Activated naive CD4-positive, alpha-beta T cell treated with anti-CD3 and anti-CD28 coated beads, Interleukin-2, amount 10 ng/mL, durations not matched to agents 7 days and 5 days (primary cell): ENCODE measurements around the gene TNS1.

Experiments used
- CTCF ChIA-PET: fragments of 350-600 bp; sonication (Branson Sonifier 250); formaldehyde crosslinking; loops from one replicate; lab custom pipeline; 2021; ENCODE audit warnings: antibody characterized with exemption; lab: Charles Lee
- DNase-seq: peaks from one replicate; pipeline ENCODE4 v3.0.0-alpha.2; 2020
- H3K27ac Mint-ChIP-seq: one replicate; pipeline ENCODE4 v1.8.0; 2021; ENCODE audit warnings: mild to moderate bottlenecking, moderate library complexity, mixed read lengths
- H3K27me3 Mint-ChIP-seq: one replicate; pipeline ENCODE4 v1.8.0; 2021; ENCODE audit warnings: mild to moderate bottlenecking, mixed read lengths
- H3K36me3 Mint-ChIP-seq: one replicate; pipeline ENCODE4 v1.8.0; 2021; ENCODE audit warnings: mixed read lengths
- H3K4me1 Mint-ChIP-seq: one replicate; pipeline ENCODE4 v1.8.0; 2021; ENCODE audit warnings: mixed read lengths
- H3K4me3 Mint-ChIP-seq: one replicate; pipeline ENCODE4 v1.8.0; 2021; ENCODE audit warnings: mild to moderate bottlenecking, moderate library complexity, mixed read lengths
- H3K9me3 Mint-ChIP-seq: one replicate; pipeline ENCODE4 v1.8.0; 2021; ENCODE audit warnings: mixed read lengths

The TNS1 gene

DNA sequence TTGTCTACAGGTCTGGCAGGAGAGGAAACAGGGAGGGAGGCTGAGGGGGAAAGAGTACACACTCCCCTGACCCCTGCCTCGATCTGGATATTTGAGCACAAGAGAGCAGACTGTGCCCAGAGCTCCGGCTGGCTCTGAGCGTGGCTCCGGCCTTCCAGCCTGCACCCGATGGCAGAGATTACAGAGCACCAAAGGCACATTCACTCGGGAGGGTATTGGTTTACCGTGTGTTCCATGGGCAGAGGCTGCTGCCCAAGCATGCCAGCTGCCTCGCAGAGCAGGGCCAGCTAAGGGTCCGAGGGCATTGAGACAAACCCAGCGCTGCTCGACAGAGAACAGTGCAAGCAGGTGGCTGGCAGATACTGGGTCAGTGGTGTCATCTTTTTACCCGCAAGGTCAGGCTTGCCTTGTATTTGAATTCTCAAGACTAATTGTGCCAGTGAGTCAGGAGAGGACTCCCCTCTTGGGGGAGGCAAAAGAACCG lies 132.2 kb downstream of the TNS1 start:
- CTCF ChIA-PET = interaction anchor here (1.2 kb wide), 1 partner anchor 85 kb away, joined by 3 read pairs; no protein-coding TSS in a partner anchor
- no peak overlapping the region for H3K4me3 Mint-ChIP-seq
- H3K4me1 Mint-ChIP-seq = no peaks in the 10 kb centered on the region
- H3K36me3 Mint-ChIP-seq = no peaks in the 10 kb centered on the region
- no peak overlapping the region for H3K27ac Mint-ChIP-seq
- no peak for DNase-seq
- H3K27me3 Mint-ChIP-seq = peaks cover 24% of the 10 kb centered on the region
- no peaks in the 10 kb centered on the region for H3K9me3 Mint-ChIP-seq

DNA sequence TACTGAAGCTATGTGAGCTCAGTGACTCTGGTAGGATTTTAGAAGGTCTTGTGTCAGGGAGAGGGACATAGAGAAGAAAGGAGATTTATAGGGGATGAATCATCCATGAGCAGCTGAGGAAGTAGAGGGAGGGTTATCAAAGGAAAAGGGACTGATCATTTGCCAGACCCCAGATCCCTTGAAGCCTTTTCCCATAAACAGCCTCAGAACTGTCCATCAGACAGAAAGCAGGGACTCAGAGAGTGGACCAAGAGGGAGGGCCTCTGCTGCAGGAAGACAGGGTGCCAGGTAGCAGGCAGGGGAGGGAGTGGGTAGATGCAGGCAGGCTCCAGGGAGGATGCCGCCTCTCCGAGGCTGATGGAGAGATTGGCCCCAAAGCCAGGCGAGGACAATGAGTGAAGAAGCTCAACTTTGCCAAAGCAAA lies 133.9 kb downstream of the TNS1 start:
- no peak overlapping the region for H3K4me3 Mint-ChIP-seq
- CTCF ChIA-PET = no interaction called here
- H3K27me3 Mint-ChIP-seq = peaks cover 16% of the 10 kb centered on the region
- no peaks in the 10 kb centered on the region for H3K9me3 Mint-ChIP-seq
- H3K36me3 Mint-ChIP-seq = no peaks in the 10 kb centered on the region
- H3K27ac Mint-ChIP-seq = no peak overlapping the region
- no peaks in the 10 kb centered on the region for H3K4me1 Mint-ChIP-seq
- DNase-seq = no peak

DNA sequence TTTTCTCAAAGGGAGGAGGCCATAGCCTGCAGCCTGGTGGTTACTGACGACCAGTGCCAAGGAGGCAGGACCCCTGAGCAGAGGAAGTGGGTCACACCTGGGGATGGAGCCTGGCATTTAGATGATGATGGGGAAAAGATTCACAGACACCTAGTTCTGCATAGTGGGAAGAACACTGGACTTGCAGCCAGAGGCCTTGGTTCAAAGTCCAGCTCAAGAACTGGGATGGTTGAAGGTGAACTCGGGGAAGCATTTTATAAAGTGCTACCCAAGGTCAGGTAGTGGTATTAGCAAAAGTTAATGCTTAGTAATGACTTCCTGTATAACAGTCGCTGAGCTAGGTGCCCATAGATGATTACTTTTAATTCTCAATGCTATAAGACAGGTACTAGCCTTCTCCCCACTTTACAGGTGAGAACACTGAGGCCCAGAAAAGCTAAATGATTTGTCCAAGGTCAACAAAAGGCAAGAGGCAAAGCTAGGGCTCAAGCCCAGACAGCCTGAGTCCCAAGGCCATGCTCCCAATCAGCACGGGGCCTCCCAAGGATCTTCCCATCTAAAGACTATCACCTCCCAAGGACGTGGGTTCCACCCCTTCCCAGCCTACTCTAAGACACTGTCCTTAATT lies 134.4 kb downstream of the TNS1 start:
- H3K36me3 Mint-ChIP-seq = no peaks in the 10 kb centered on the region
- no peaks in the 10 kb centered on the region for H3K4me1 Mint-ChIP-seq
- no peak for DNase-seq
- H3K27ac Mint-ChIP-seq = no peak overlapping the region
- CTCF ChIA-PET = no interaction called here
- H3K27me3 Mint-ChIP-seq = peaks cover 14% of the 10 kb centered on the region
- H3K9me3 Mint-ChIP-seq = no peaks in the 10 kb centered on the region
- H3K4me3 Mint-ChIP-seq = no peak overlapping the region

GRCh38 chr2:217866457-217866856 lies 136.3 kb downstream of the TNS1 start:
- no peak overlapping the region for H3K4me3 Mint-ChIP-seq
- no peaks in the 10 kb centered on the region for H3K4me1 Mint-ChIP-seq
- no peaks in the 10 kb centered on the region for H3K9me3 Mint-ChIP-seq
- no peak for DNase-seq
- H3K36me3 Mint-ChIP-seq = no peaks in the 10 kb centered on the region
- no peak overlapping the region for H3K27ac Mint-ChIP-seq
- CTCF ChIA-PET = interaction anchor here (0.5 kb wide), 1 partner anchor 8 kb away, joined by 3 read pairs; no protein-coding TSS in a partner anchor
- peaks cover 15% of the 10 kb centered on the region for H3K27me3 Mint-ChIP-seq

DNA sequence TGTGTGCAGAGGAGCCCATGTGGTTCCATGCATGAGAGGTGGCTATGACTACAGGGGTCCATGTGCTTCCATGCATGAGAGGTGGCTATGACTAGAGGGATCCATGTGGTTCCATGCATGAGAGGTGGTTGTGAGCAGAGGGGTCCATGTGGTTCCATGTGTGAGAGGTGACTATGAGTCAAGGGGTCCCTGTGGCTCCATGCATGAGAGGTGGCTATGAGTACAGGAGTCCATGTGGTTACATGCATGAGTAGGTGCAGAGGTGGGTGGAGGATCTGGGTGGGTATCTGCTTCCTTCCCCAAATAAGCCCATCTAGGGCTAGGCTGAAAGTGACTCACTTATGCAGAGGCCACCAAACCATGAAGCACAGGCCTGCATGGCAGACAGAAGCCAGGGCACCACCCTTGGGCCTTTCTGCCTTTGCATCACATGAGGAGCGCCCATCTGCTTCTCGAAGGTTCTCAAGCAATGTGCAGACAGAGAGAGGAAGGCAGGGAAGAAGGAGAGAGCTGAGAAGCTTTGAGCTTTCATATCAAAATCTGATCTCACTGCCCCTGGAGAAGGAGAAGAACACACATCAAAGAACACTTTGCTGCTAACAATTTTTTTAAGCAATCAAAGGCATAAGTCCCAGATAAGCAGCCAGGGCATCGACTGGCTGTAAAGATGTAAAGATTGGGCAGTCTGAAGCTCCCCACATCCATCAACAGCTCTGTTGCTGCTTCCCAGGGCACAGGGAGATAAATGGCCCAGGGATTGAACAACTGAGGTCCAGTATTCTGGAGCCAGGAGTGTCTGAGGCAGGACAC lies 137.6 kb downstream of the TNS1 start:
- H3K27ac Mint-ChIP-seq = no peak overlapping the region
- H3K9me3 Mint-ChIP-seq = no peaks in the 10 kb centered on the region
- no peak for DNase-seq
- H3K36me3 Mint-ChIP-seq = no peaks in the 10 kb centered on the region
- H3K4me3 Mint-ChIP-seq = no peak overlapping the region
- peaks cover 18% of the 10 kb centered on the region for H3K27me3 Mint-ChIP-seq
- no peaks in the 10 kb centered on the region for H3K4me1 Mint-ChIP-seq
- CTCF ChIA-PET = no interaction called here

DNA sequence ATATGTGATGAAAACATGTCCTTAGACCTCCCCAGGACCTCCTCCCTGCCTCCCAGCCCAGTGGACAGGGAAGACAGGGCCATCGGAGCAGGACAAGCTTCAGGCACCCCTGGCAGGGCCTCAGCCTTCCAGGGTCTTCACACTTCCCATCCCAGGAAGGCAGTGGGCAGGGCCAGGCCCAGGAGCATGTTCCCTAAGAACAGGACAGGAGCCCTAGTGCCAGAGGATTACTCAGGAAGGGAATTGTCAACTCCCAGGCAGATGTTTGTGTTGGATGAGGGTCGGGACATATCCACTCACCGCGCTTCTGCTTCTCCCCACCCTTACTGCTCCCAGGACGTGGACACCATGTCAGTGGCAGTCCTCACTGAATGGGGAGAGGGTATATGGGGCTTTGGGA lies 138.9 kb downstream of the TNS1 start:
- H3K9me3 Mint-ChIP-seq = no peaks in the 10 kb centered on the region
- H3K4me3 Mint-ChIP-seq = no peak overlapping the region
- DNase-seq = no peak
- H3K36me3 Mint-ChIP-seq = no peaks in the 10 kb centered on the region
- no peak overlapping the region for H3K27ac Mint-ChIP-seq
- CTCF ChIA-PET = no interaction called here
- no peaks in the 10 kb centered on the region for H3K4me1 Mint-ChIP-seq
- H3K27me3 Mint-ChIP-seq = peaks cover 15% of the 10 kb centered on the region

DNA sequence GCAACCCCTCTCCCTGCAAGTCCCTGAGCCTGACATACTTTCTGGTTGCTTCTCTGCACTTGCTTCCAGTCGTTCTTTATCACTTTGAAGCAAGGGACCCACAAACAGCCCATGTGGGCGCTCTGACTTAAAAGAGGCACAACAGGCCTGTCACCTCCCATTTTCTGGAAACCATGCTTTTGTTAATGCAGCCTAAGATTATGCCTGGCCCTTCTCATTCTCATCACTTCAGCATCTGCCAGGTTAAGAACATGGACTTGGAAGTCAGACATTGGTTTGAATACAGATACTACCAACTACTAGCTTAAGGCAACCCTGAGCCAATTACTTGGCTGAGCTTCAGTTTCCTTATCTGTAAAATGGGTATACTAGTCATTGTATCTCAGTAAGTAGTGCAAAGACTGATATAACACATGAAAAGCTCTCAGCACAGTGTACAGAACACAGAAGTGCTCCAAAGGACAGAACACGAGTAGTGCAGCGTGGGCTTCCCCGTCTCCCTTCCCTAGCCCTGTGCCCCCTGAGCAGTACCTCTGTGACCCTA lies 141.4 kb downstream of the TNS1 start:
- Mint-ChIP-seq H3K4me1 (no peaks in the 10 kb centered on the region), H3K27ac (no peak overlapping the region), H3K36me3 (no peaks in the 10 kb centered on the region), H3K9me3 (no peaks in the 10 kb centered on the region), H3K27me3 (peaks cover 15% of the 10 kb centered on the region), H3K4me3 (no peak overlapping the region)
- no peak for DNase-seq
- CTCF ChIA-PET = no interaction called here

DNA sequence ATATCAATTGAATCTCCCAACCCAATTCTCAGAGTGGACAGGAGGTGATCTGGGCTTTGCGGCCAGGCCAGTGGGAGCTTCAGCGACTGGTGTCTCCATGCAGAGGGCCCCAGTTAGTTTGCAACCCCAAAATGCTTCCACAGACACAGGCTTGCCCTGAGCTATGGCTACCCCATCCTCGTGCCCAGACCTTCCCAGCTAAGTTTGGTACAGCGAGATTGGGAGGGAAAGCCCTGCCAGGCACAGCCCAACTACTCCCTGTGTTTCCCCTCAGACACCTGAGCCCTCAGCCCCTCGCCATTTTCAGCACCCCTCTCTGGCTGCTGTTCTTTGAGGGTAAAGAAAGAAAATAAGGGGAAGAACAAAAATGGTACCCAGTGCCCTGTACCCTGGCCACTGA lies 142.9 kb downstream of the TNS1 start:
- CTCF ChIA-PET = no interaction called here
- H3K27me3 Mint-ChIP-seq = peaks cover 12% of the 10 kb centered on the region
- no peak overlapping the region for H3K27ac Mint-ChIP-seq
- no peak overlapping the region for H3K4me3 Mint-ChIP-seq
- H3K9me3 Mint-ChIP-seq = no peaks in the 10 kb centered on the region
- no peak for DNase-seq
- no peaks in the 10 kb centered on the region for H3K36me3 Mint-ChIP-seq
- H3K4me1 Mint-ChIP-seq = no peaks in the 10 kb centered on the region

- Mint-ChIP-seq H3K9me3 (no peaks in the 10 kb centered on the region), H3K36me3 (no peaks in the 10 kb centered on the region), H3K4me3 (no peak overlapping the region), H3K27ac (no peak overlapping the region), H3K4me1 (no peaks in the 10 kb centered on the region), H3K27me3 (peaks cover 12% of the 10 kb centered on the region)
- CTCF ChIA-PET = interaction anchor here (0.6 kb wide), 1 partner anchor 7 kb away, joined by 3 read pairs; no protein-coding TSS in a partner anchor
- DNase-seq = no peak
Observed at GRCh38 chr2:217858519-217859491, 144.0 kb downstream of the TNS1 start.

GRCh38 chr2:217857624-217858506 lies 144.9 kb downstream of the TNS1 start:
- Mint-ChIP-seq H3K27ac (no peak overlapping the region), H3K9me3 (no peaks in the 10 kb centered on the region), H3K4me3 (no peak overlapping the region), H3K36me3 (no peaks in the 10 kb centered on the region), H3K27me3 (peaks cover 11% of the 10 kb centered on the region), H3K4me1 (no peaks in the 10 kb centered on the region)
- no peak for DNase-seq
- CTCF ChIA-PET = interaction anchor here (0.6 kb wide), 1 partner anchor 8 kb away, joined by 3 read pairs; no protein-coding TSS in a partner anchor

- no peaks in the 10 kb centered on the region for H3K36me3 Mint-ChIP-seq
- H3K27ac Mint-ChIP-seq = no peak overlapping the region
- CTCF ChIA-PET = no interaction called here
- no peak overlapping the region for H3K4me3 Mint-ChIP-seq
- DNase-seq = no peak
- H3K27me3 Mint-ChIP-seq = peaks cover 12% of the 10 kb centered on the region
- no peaks in the 10 kb centered on the region for H3K9me3 Mint-ChIP-seq
- H3K4me1 Mint-ChIP-seq = no peaks in the 10 kb centered on the region
Observed at GRCh38 chr2:217856871-217857270, 145.9 kb downstream of the TNS1 start.

GRCh38 chr2:217856159-217856558 lies 146.6 kb downstream of the TNS1 start:
- CTCF ChIA-PET = no interaction called here
- no peaks in the 10 kb centered on the region for H3K4me1 Mint-ChIP-seq
- no peak overlapping the region for H3K27ac Mint-ChIP-seq
- no peaks in the 10 kb centered on the region for H3K9me3 Mint-ChIP-seq
- H3K36me3 Mint-ChIP-seq = no peaks in the 10 kb centered on the region
- H3K27me3 Mint-ChIP-seq = peaks cover 10% of the 10 kb centered on the region
- H3K4me3 Mint-ChIP-seq = no peak overlapping the region
- DNase-seq = no peak
